Activated CD4-positive, alpha-beta T cell treated with anti-CD3 and anti-CD28 coated beads, Interleukin-2, amount 10 ng/mL, durations not matched to agents 7 days and 5 days (primary cell): ENCODE measurements around the gene MKI67. TPM values are rescaled to one million over a fixed set of nuclear protein-coding genes. Genes with fewer than 3 reads are reported as not detected.
A peak's percentile ranks its signal among the peaks of the same experiment; 100 is the strongest.
"Not testable (repeated sequence)": the region's sequence is repeated elsewhere in the genome, so short reads cannot be mapped to it uniquely, and the experiment has no call there.

Source experiments
- CTCF ChIA-PET: fragments of 350-600 bp; sonication (Branson Sonifier 250); formaldehyde crosslinking; loops from one replicate; lab custom pipeline; 2021; ENCODE audit warnings: antibody characterized with exemption; lab: Charles Lee
- POLR2A ChIA-PET: fragments of 350-600 bp; sonication (Branson Sonifier 250); formaldehyde crosslinking; loops from one replicate; lab custom pipeline; 2021; ENCODE audit warnings: antibody characterized with exemption; lab: Charles Lee
- DNase-seq: peaks from one replicate; pipeline ENCODE4 v3.0.0-alpha.2; 2020
- H3K27ac Mint-ChIP-seq: one replicate; pipeline ENCODE4 v1.8.0; 2021; ENCODE audit warnings: mild to moderate bottlenecking, moderate library complexity, mixed read lengths
- H3K27me3 Mint-ChIP-seq: one replicate; pipeline ENCODE4 v1.8.0; 2021; ENCODE audit warnings: mixed read lengths
- H3K36me3 Mint-ChIP-seq: one replicate; pipeline ENCODE4 v1.8.0; 2021; ENCODE audit warnings: low read depth, mixed read lengths
- H3K4me1 Mint-ChIP-seq: one replicate; pipeline ENCODE4 v1.8.0; 2021; ENCODE audit warnings: mixed read lengths
- H3K4me3 Mint-ChIP-seq: one replicate; pipeline ENCODE4 v1.8.0; 2021; ENCODE audit warnings: mild to moderate bottlenecking, moderate library complexity, mixed read lengths
- H3K9me3 Mint-ChIP-seq: one replicate; pipeline ENCODE4 v1.8.0; 2021; ENCODE audit warnings: mixed read lengths
- total RNA-seq, 2 experiments: library from RNA; stranded (reverse); gene quantifications; one replicate each; pipeline ENCODE4 v1.2.3, GENCODE V29; 2021

The MKI67 gene
- total RNA-seq, 2 experiments from 2014 or later: 328 to 345 TPM

- ChIA-PET CTCF (no interaction called here), POLR2A (interaction anchor here (0.6 kb wide), 1 partner anchor 18 kb away, joined by 4 read pairs; no protein-coding TSS in a partner anchor)
- H3K36me3 Mint-ChIP-seq: no peaks in the 10 kb centered on the region
- no peak overlapping the region for H3K4me3 Mint-ChIP-seq
- no peak overlapping the region for H3K27ac Mint-ChIP-seq
- peaks cover 3% of the 10 kb centered on the region for H3K27me3 Mint-ChIP-seq
- peaks cover 17% of the 10 kb centered on the region for H3K4me1 Mint-ChIP-seq
- no peak for DNase-seq
- H3K9me3 Mint-ChIP-seq: peaks cover 11% of the 10 kb centered on the region
Observed at GRCh38 chr10:128144547-128144946, 18.3 kb upstream of the MKI67 start.

- peaks cover 3% of the 10 kb centered on the region for H3K27me3 Mint-ChIP-seq
- no peak for DNase-seq
- POLR2A ChIA-PET: no interaction called here
- CTCF ChIA-PET: no interaction called here
- H3K27ac Mint-ChIP-seq: no peak overlapping the region
- peaks cover 11% of the 10 kb centered on the region for H3K9me3 Mint-ChIP-seq
- peaks cover 17% of the 10 kb centered on the region for H3K4me1 Mint-ChIP-seq
- H3K4me3 Mint-ChIP-seq: no peak overlapping the region
- H3K36me3 Mint-ChIP-seq: no peaks in the 10 kb centered on the region
Observed at GRCh38 chr10:128143531-128143930, 17.3 kb upstream of the MKI67 start.

DNA sequence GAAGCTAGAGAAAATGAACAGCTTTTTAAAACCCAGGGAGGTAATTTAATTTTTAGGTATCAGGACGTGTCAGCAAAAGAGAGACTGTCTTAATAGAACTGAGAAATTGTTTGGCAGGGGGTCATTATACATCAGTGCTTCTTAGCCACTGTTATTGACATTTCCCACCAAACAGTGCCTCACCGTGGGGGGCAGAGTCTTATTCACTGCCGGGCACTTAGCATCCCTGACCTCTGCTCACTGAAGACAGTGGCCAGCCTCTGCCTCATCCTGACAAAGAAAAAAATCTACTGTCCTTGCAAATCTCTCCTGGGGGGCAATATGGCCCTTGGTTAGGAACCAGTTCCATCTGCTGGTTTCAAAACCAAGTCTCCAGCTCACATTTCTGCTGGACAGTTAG, 14.2 kb upstream of the MKI67 start:
- Mint-ChIP-seq H3K9me3 (peaks cover 5% of the 10 kb centered on the region), H3K4me1 (peaks cover 15% of the 10 kb centered on the region), H3K27me3 (peaks cover 3% of the 10 kb centered on the region), H3K36me3 (no peaks in the 10 kb centered on the region), H3K4me3 (no peak overlapping the region), H3K27ac (no peak overlapping the region)
- ChIA-PET CTCF (interaction anchor here (0.6 to 1.5 kb wide), 2 partner anchors 37 to 46 kb away, joined by 3 to 4 read pairs; no protein-coding TSS in a partner anchor), POLR2A (no interaction called here)
- DNase-seq: no peak

- not testable (repeated sequence) for H3K9me3 Mint-ChIP-seq, H3K4me1 Mint-ChIP-seq, H3K27ac Mint-ChIP-seq, DNase-seq, H3K4me3 Mint-ChIP-seq, H3K36me3 Mint-ChIP-seq
- POLR2A ChIA-PET: interaction anchor here (0.5 to 0.6 kb wide), 2 partner anchors 24 to 50 kb away, joined by 3 read pairs; no protein-coding TSS in a partner anchor
- H3K27me3 Mint-ChIP-seq: peaks cover 12% of the 10 kb centered on the region
- CTCF ChIA-PET: interaction anchor here (0.8 to 2.2 kb wide), 2 partner anchors 9 to 11 kb away, joined by 3 to 14 read pairs; no protein-coding TSS in a partner anchor
Observed at GRCh38 chr10:128138429-128138828, 12.2 kb upstream of the MKI67 start.

DNA sequence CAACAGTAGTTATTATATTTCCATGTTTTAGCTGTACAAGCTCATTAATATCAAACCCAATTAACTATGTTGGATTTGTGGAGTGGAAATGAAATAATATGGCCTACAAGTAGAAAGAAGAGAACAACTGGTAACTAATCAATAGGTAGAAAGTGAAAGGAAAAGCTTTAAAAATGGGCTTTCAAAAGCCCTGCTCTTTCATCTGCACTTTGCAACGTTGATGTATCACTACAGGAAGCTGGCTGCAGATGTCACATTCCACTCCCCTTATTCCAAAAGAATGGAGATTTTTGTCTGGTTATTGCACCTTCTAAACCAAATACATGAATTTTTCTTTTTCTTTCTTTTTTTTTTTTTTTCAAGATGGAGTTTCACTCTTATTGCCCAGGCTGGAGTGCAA, 11.7 kb upstream of the MKI67 start:
- no peak for DNase-seq
- Mint-ChIP-seq H3K9me3 (no peaks in the 10 kb centered on the region), H3K4me3 (no peak overlapping the region), H3K27me3 (peaks cover 12% of the 10 kb centered on the region), H3K36me3 (no peaks in the 10 kb centered on the region), H3K27ac (no peak overlapping the region), H3K4me1 (peaks cover 6% of the 10 kb centered on the region)
- ChIA-PET POLR2A (interaction anchor here (0.5 to 0.6 kb wide), 2 partner anchors 23 to 49 kb away, joined by 3 read pairs; no protein-coding TSS in a partner anchor), CTCF (interaction anchor here (0.9 to 2.2 kb wide), 2 partner anchors 11 to 13 kb away, joined by 3 to 14 read pairs; no protein-coding TSS in a partner anchor)

GRCh38 chr10:128130051-128130450, 3.8 kb upstream of the MKI67 start:
- H3K27me3 Mint-ChIP-seq: peaks cover 21% of the 10 kb centered on the region
- H3K9me3 Mint-ChIP-seq: no peaks in the 10 kb centered on the region
- H3K4me1 Mint-ChIP-seq: peaks cover 11% of the 10 kb centered on the region
- ChIA-PET CTCF (interaction anchor here (1.0 kb wide), 1 partner anchor 9 kb away, joined by 3 read pairs; no protein-coding TSS in a partner anchor), POLR2A (no interaction called here)
- DNase-seq: no peak
- H3K36me3 Mint-ChIP-seq: peaks cover 6% of the 10 kb centered on the region
- no peak overlapping the region for H3K27ac Mint-ChIP-seq
- H3K4me3 Mint-ChIP-seq: no peak overlapping the region

DNA sequence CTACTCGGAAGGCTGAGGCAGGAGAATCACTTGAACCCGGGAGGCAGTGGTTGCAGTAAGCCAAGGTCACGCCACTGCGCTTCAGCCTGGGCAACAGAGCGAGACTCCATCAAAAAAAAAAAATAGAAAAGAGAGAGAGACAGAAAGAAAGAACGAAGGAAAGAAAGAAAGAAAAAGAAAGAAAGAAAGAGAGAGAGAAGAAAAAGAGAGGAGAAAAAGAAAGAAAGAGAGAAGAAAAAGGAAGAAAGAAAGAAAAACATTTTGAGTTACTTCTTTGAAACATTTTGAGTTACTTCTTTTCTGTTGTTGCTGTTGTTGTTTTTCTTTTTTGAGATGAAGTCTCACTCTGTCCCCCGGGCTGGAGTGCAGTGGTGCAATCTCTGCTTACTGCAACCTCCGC, 2.4 kb upstream of the MKI67 start:
- CTCF ChIA-PET: interaction anchor here (1.0 kb wide), 1 partner anchor 22 kb away, joined by 4 read pairs; no protein-coding TSS in a partner anchor

GRCh38 chr10:128125416-128125943, 743 bp downstream of the MKI67 start:
- ChIA-PET CTCF (interaction anchor here (0.7 to 1.4 kb wide), 7 partner anchors 11 to 90 kb away, joined by 3 to 4 read pairs (median 3); no protein-coding TSS in a partner anchor), POLR2A (interaction anchor here (0.8 kb wide), 1 partner anchor 73 kb away, joined by 3 read pairs; no protein-coding TSS in a partner anchor)
- DNase-seq: peak; percentile 31
- Mint-ChIP-seq H3K4me3 (peak overlapping the region; percentile 96), H3K27me3 (peaks cover 6% of the 10 kb centered on the region), H3K27ac (peak overlapping the region; percentile 96), H3K4me1 (peaks cover 50% of the 10 kb centered on the region), H3K36me3 (peaks cover 47% of the 10 kb centered on the region), H3K9me3 (no peaks in the 10 kb centered on the region)

More for the DNA sequence above, 2.4 kb upstream of the MKI67 start:
- Mint-ChIP-seq H3K4me1 (peaks cover 24% of the 10 kb centered on the region), H3K4me3 (no peak overlapping the region), H3K27ac (no peak overlapping the region), H3K9me3 (no peaks in the 10 kb centered on the region), H3K36me3 (peaks cover 21% of the 10 kb centered on the region), H3K27me3 (peaks cover 12% of the 10 kb centered on the region)
- no peak for DNase-seq
- POLR2A ChIA-PET: no interaction called here

- Mint-ChIP-seq H3K36me3 (peaks cover 48% of the 10 kb centered on the region), H3K9me3 (no peaks in the 10 kb centered on the region), H3K4me3 (peak overlapping the region; percentile 96), H3K4me1 (peaks cover 56% of the 10 kb centered on the region), H3K27me3 (peaks cover 4% of the 10 kb centered on the region), H3K27ac (peak overlapping the region; percentile 96)
- POLR2A ChIA-PET: interaction anchor here (0.7 kb wide), 1 partner anchor 235 kb away, joined by 3 read pairs; no protein-coding TSS in a partner anchor
- CTCF ChIA-PET: interaction anchor here (1.1 to 1.5 kb wide), 3 partner anchors 12 to 89 kb away, joined by 3 read pairs; no protein-coding TSS in a partner anchor
- DNase-seq: no peak
Observed at GRCh38 chr10:128124813-128125403, 1.3 kb downstream of the MKI67 start.

DNA sequence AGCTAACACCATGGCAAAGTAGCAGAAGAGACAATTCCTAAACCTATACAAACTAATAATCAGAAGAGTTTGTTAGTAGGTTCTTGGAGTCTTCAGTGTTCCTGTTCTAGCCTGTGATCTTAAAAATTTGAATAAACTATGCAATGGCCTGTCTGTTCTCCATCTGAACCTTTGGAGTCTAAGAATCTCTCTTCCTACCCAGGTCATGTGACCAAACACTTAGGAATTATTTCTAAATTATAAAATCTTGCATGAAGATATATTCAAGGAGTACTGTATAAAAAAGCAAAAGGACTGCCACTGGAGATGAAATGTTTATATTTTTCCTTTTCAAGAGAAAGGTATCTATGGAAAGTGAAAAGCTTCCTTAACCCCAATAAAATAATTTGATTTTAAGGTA, 2.4 kb downstream of the MKI67 start:
- H3K9me3 Mint-ChIP-seq: no peaks in the 10 kb centered on the region
- H3K36me3 Mint-ChIP-seq: peaks cover 59% of the 10 kb centered on the region
- peaks cover 65% of the 10 kb centered on the region for H3K4me1 Mint-ChIP-seq
- ChIA-PET POLR2A (no interaction called here), CTCF (interaction anchor here (1.5 to 2.6 kb wide), 3 partner anchors 11 to 44 kb away, joined by 3 to 7 read pairs (median 3); no protein-coding TSS in a partner anchor)
- H3K27me3 Mint-ChIP-seq: no peaks in the 10 kb centered on the region
- no peak for DNase-seq
- H3K27ac Mint-ChIP-seq: peak overlapping the region; percentile 96
- H3K4me3 Mint-ChIP-seq: peak overlapping the region; percentile 96

DNA sequence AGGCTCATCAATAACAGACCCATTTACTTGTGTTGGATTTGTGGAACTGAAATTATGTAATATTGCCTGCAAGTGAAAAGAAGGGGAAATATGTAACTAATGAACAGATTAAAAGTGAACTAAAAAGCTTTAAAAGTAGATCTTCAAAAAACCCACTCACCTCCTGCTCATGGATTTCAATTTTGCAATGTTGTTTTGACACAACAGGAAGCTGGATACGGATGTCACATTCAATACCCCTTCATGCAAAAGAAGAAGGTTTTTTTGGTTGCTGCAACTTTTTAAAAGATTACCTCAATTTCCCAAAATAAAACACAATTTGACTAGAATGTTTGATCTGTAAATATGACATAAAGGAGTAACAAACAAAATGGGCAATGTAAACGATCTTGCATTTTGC, 3.3 kb downstream of the MKI67 start:
- ChIA-PET CTCF (interaction anchor here (0.9 to 2.6 kb wide), 3 partner anchors 16 to 43 kb away, joined by 3 to 7 read pairs (median 3); no protein-coding TSS in a partner anchor), POLR2A (no interaction called here)
- Mint-ChIP-seq H3K27me3 (no peaks in the 10 kb centered on the region), H3K27ac (peak overlapping the region; percentile 70), H3K9me3 (no peaks in the 10 kb centered on the region), H3K4me1 (peaks cover 68% of the 10 kb centered on the region), H3K4me3 (peak overlapping the region; percentile 96), H3K36me3 (peaks cover 65% of the 10 kb centered on the region)
- DNase-seq: no peak

- Mint-ChIP-seq H3K27me3 (no peaks in the 10 kb centered on the region), H3K4me3 (peak overlapping the region; percentile 44), H3K4me1 (peaks cover 64% of the 10 kb centered on the region), H3K9me3 (no peaks in the 10 kb centered on the region), H3K36me3 (peaks cover 72% of the 10 kb centered on the region), H3K27ac (peak overlapping the region; percentile 73)
- ChIA-PET CTCF (interaction anchor here (0.9 to 2.6 kb wide), 2 partner anchors 15 to 26 kb away, joined by 3 to 7 read pairs; no protein-coding TSS in a partner anchor), POLR2A (no interaction called here)
- DNase-seq: no peak
Observed at GRCh38 chr10:128121750-128122412, 4.3 kb downstream of the MKI67 start.
